A549 (cell line): ENCODE measurements around the gene SF3A1.

Experiments
- CHD2 ChIP-seq: fragments of 150-350 bp; IDR thresholded peaks from 2 replicates; pipeline ENCODE4 v1.6.1; 2014; ENCODE audit warnings: low read length; ENCODE audit not compliant: partially characterized antibody
- EHMT2 ChIP-seq: fragments of 200-600 bp; sonication (generic); IDR thresholded peaks from 2 replicates; pipeline ENCODE4 v1.6.1; 2016; ENCODE audit warnings: antibody characterized with exemption, low read depth, mild to moderate bottlenecking, moderate library complexity
- EP300 ChIP-seq, 2 experiments: fragments of >200 bp; sonication (Bioruptor Twin); formaldehyde crosslinking; IDR thresholded peaks; 2 replicates in 1 of 2; 3 replicates in 1 of 2; pipeline ENCODE4 v1.6.1; 2016 to 2017
- JUNB ChIP-seq: fragments of >200 bp; sonication (Bioruptor Twin); formaldehyde crosslinking; IDR thresholded peaks from 2 replicates; pipeline ENCODE4 v1.6.1; 2016
- KDM1A ChIP-seq: fragments of 200-600 bp; sonication (generic); IDR thresholded peaks from 2 replicates; pipeline ENCODE4 v1.6.1; 2016; ENCODE audit warnings: low read depth, mild to moderate bottlenecking
- MAFK ChIP-seq: fragments of 450-650 bp; IDR thresholded peaks from 2 replicates; pipeline ENCODE4 v1.6.1; 2014; ENCODE audit not compliant: partially characterized antibody
- NR3C1 ChIP-seq: fragments of >200 bp; sonication (Bioruptor Twin); formaldehyde crosslinking; IDR thresholded peaks from 3 replicates; pipeline ENCODE4 v1.6.1; 2017
- POLR2A ChIP-seq: IDR thresholded peaks from 2 replicates; pipeline ENCODE4 v1.6.1; 2012; ENCODE audit warnings: mild to moderate bottlenecking, low read length
- POLR2AphosphoS2 ChIP-seq: conservative IDR thresholded peaks from 2 replicates; pipeline ENCODE4 v1.6.1; 2012; ENCODE audit warnings: low read length, improper control_type of control experiment, inconsistent platforms
- RFX5 ChIP-seq: fragments of 450-650 bp; IDR thresholded peaks from 2 replicates; pipeline ENCODE4 v1.7.1; 2014; ENCODE audit warnings: antibody characterized with exemption, mild to moderate bottlenecking, moderate library complexity
- TF ChIP-seq, protein P1 (sequence below): fragments of >200 bp; sonication (Bioruptor Twin); formaldehyde crosslinking; IDR thresholded peaks from 3 replicates; pipeline ENCODE4 v1.5.1; 2016
- TF ChIP-seq, protein P2 (sequence below): fragments of >200 bp; sonication (Bioruptor Twin); formaldehyde crosslinking; IDR thresholded peaks from 3 replicates; pipeline ENCODE4 v1.6.1; 2016
- TF ChIP-seq, protein P3 (sequence below): fragments of 250-450 bp; sonication (Bioruptor Pico); IDR thresholded peaks from 2 replicates; pipeline ENCODE4 v1.5.0; 2020; ENCODE audit warnings: low read depth, mild to moderate bottlenecking, moderate library complexity
- TF ChIP-seq, protein P4 (sequence below): IDR thresholded peaks from 2 replicates; pipeline ENCODE4 v1.6.1; 2012

DNA sequence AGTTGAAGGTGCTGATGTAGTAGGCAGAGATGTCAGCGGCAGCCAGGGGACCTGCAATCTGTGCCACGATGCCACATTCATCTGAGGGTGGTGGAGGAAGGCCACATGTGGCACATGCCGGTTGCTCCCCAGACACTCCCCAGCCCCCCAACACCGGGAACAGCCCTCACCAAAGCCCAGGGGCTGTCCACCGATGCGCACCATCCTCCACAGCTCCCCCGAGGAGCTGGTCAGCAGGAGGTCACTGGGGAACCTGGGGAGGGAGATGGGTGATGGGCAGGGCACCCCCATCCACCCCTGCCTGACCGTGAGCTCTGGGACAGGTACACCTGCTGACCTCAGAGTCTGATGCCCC, 70.9 kb downstream of the SF3A1 start:
- TF ChIP-seq MAFK (no peak), RFX5 (no peak), CHD2 (no peak), JUNB (no peak), POLR2AphosphoS2 (no peak), POLR2A (no peak), EP300 (IDR thresholded peaks at IDR 0.05) (no peak), NR3C1 (no peak), KDM1A (no peak), EHMT2 (no peak)
- TF ChIP-seq, protein P1, sequence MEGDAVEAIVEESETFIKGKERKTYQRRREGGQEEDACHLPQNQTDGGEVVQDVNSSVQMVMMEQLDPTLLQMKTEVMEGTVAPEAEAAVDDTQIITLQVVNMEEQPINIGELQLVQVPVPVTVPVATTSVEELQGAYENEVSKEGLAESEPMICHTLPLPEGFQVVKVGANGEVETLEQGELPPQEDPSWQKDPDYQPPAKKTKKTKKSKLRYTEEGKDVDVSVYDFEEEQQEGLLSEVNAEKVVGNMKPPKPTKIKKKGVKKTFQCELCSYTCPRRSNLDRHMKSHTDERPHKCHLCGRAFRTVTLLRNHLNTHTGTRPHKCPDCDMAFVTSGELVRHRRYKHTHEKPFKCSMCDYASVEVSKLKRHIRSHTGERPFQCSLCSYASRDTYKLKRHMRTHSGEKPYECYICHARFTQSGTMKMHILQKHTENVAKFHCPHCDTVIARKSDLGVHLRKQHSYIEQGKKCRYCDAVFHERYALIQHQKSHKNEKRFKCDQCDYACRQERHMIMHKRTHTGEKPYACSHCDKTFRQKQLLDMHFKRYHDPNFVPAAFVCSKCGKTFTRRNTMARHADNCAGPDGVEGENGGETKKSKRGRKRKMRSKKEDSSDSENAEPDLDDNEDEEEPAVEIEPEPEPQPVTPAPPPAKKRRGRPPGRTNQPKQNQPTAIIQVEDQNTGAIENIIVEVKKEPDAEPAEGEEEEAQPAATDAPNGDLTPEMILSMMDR = no peak
- TF ChIP-seq, protein P2, sequence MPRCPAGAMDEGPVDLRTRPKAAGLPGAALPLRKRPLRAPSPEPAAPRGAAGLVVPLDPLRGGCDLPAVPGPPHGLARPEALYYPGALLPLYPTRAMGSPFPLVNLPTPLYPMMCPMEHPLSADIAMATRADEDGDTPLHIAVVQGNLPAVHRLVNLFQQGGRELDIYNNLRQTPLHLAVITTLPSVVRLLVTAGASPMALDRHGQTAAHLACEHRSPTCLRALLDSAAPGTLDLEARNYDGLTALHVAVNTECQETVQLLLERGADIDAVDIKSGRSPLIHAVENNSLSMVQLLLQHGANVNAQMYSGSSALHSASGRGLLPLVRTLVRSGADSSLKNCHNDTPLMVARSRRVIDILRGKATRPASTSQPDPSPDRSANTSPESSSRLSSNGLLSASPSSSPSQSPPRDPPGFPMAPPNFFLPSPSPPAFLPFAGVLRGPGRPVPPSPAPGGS = no peak
- TF ChIP-seq, protein P3, sequence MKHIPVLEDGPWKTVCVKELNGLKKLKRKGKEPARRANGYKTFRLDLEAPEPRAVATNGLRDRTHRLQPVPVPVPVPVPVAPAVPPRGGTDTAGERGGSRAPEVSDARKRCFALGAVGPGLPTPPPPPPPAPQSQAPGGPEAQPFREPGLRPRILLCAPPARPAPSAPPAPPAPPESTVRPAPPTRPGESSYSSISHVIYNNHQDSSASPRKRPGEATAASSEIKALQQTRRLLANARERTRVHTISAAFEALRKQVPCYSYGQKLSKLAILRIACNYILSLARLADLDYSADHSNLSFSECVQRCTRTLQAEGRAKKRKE (CRISPR knock-in tag) = no peak
- TF ChIP-seq, protein P4, sequence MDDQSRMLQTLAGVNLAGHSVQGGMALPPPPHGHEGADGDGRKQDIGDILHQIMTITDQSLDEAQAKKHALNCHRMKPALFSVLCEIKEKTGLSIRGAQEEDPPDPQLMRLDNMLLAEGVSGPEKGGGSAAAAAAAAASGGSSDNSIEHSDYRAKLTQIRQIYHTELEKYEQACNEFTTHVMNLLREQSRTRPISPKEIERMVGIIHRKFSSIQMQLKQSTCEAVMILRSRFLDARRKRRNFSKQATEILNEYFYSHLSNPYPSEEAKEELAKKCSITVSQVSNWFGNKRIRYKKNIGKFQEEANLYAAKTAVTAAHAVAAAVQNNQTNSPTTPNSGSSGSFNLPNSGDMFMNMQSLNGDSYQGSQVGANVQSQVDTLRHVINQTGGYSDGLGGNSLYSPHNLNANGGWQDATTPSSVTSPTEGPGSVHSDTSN = no peak
